Tongue (tissue), 1 donor: ENCODE measurements around the gene PRR5. TPM values are rescaled to one million over a fixed set of nuclear protein-coding genes. Genes with fewer than 3 reads are reported as not detected.

Source experiments
- total RNA-seq: library from RNA; depleted of rRNA; stranded (reverse); fragments of >200 nt; gene quantifications from one replicate; pipeline ENCODE4 v1.2.3, GENCODE V29; 2014

The PRR5 gene
- total RNA-seq, 1 donor from 2014 or later, result 16.3 TPM

Other genes starting within 250 kb of the PRR5 start
- gene RTL6, start 204.0 kb upstream of the PRR5 start, total RNA-seq, result 35.5 TPM
- 1.1 TPM for gene ARHGAP8, start 50.4 kb downstream of the PRR5 start, total RNA-seq